Retinal pigment epithelial cell (primary cell): ENCODE results near the gene SH3RF2.

ENCODE experiments used
- DNase-seq: peaks from one replicate; pipeline ENCODE4 v3.0.0-alpha.2; 2010; ENCODE audit warnings: low read depth
- H3K4me3 ChIP-seq: 2 replicates; pipeline ENCODE4 v1.5.1; 2011; ENCODE audit warnings: mild to moderate bottlenecking, low read length, control low read depth, moderate library complexity
- CTCF ChIP-seq: conservative IDR thresholded peaks from 2 replicates; pipeline ENCODE4 v1.5.1; 2011; ENCODE audit warnings: low read depth, low read length, control low read depth, inconsistent platforms

The SH3RF2 gene

GRCh38 chr5:145912594-145912993 is 23.8 kb upstream of the SH3RF2 start:
- no peak for TF ChIP-seq CTCF
- no peak for DNase-seq
- H3K4me3 ChIP-seq = no peak overlapping the region

- no peak for DNase-seq
- no peak for TF ChIP-seq CTCF
- no peak overlapping the region for H3K4me3 ChIP-seq
Measured at GRCh38 chr5:145913701-145914100, 22.7 kb upstream of the SH3RF2 start.

GRCh38 chr5:145915970-145916638 is 20.3 kb upstream of the SH3RF2 start:
- H3K4me3 ChIP-seq = no peak overlapping the region
- no peak for DNase-seq
- no peak for TF ChIP-seq CTCF

- TF ChIP-seq CTCF = no peak
- no peak overlapping the region for H3K4me3 ChIP-seq
- no peak for DNase-seq
Measured at GRCh38 chr5:145917288-145917687, 19.1 kb upstream of the SH3RF2 start.

GRCh38 chr5:145918397-145918796 is 18.0 kb upstream of the SH3RF2 start:
- H3K4me3 ChIP-seq = no peak overlapping the region
- no peak for TF ChIP-seq CTCF
- DNase-seq = no peak

GRCh38 chr5:145919413-145919812 is 17.0 kb upstream of the SH3RF2 start:
- H3K4me3 ChIP-seq = no peak overlapping the region
- TF ChIP-seq CTCF = no peak

GRCh38 chr5:145920542-145921210 is 15.7 kb upstream of the SH3RF2 start:
- no peak overlapping the region for H3K4me3 ChIP-seq
- no peak for DNase-seq
- TF ChIP-seq CTCF = no peak

More at GRCh38 chr5:145919413-145919812, 17.0 kb upstream of the SH3RF2 start:
- DNase-seq = no peak
